NCI-H187 (cell line): ENCODE data around the gene FAM120A.

Source experiments
- DNase-seq, 2 experiments: peaks; one replicate each; lab custom pipeline; 2025; lab: John Stamatoyannopoulos, UW

Gene FAM120A

DNA sequence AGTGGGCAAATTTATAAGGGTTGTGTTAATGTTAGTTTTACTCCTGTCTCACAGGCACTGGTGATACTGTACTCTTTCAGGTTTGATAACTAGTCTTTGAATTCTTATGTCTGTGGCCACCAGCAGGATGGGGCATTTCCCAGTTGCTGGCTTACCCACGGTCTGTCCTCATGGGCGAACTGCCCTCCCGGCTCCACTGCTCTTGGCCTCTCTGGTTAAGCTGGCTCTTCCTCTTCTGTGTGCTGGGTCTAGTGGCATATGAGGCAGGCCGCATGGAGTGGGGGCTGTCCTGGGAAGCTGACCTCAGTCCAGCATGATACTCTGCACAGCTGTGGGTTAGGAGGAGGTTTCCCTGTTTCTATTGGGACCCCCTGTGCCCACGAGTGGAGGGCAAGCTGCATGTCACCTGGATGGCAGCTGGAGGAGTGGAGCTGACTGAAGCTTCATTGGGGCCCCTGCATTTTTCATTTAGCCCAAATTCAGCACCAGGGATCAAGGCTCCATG is 144.4 kb downstream of the FAM120A start:
- DNase-seq = no peak

DNA sequence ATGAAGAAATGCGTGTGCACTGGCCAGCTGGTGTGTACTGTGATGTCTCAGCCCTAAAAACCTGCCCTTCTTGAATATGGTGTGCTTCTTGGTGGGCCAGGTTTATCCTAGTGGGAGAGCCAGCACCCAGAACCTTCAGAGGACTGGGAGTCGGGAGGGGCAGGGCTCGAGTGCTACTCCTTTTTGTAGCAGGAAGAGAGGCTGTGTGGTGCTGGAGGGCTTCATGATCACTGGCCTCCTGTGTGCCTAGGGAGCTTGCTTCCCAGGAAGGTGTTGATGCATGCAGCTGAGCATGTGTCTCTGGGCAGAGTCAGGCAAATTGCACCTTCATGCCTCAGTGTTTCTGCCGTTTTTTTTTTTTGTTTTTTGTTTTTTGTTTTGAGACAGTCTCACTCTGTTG is 144.9 kb downstream of the FAM120A start:
- no peak for DNase-seq

DNA sequence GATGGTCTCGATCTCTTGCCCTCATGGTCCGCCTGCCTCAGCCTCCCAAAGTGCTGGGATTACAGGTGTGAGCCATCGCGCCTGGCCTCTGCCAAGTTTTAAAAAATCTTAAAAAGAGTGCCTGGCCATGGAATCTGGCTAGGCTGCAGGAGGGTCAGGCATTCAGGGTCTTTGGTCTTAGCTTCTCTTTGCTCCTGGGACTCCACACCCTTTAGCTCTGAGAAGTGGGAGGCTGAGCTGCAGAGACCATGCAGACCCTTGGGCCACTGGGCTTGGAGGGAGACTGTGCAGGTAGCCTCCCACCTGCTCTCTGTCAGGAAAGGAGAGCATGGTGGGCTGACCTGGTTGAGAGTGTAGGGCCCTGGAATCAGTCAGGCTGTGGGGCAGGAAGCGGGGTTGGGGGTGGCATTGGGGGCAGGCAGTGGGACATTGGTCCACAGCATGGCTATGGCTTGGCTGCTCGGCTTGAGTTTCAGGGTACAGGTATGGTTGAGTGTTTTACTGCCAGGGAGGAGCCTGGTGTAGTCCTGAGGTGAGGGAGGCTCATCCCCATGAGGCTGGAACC is 145.7 kb downstream of the FAM120A start:
- DNase-seq = no peak

DNA sequence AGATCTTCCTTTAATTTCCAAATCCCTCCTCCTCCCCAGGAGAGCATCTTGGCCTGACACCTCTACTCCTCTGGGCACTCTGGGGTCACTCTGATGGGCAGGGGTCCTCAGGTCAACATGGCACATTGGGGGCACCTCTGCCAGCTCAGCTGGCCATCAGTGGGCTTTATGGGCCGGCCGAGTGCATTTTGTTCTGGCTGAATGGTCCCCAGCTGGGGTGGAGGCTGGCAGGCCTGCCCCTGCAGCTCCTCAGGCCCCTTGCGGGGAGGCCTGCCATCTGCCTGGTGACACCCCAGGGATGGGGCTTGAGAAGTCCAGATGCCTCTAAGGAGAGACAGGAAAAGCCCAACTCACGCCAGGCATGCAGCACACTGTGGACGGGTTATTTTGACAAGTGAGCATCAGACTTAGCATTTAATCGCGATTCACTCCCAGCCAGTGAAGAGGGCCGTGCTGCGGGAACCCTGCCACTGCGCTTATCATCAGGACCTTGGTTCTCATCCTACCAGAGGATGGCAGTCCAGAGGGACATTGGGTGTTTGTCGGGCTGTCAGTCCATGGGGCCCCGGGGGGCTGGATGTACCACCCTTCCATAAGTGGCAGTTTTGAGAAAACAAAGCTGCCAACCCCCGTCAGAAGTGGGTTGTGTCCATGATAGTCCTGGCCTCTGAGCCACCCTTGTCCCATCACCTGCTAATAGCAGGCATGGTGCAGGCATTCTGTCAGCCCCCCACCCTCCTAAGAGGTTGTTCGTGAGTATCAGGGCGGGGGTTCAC is 146.6 kb downstream of the FAM120A start:
- no peak for DNase-seq

DNA sequence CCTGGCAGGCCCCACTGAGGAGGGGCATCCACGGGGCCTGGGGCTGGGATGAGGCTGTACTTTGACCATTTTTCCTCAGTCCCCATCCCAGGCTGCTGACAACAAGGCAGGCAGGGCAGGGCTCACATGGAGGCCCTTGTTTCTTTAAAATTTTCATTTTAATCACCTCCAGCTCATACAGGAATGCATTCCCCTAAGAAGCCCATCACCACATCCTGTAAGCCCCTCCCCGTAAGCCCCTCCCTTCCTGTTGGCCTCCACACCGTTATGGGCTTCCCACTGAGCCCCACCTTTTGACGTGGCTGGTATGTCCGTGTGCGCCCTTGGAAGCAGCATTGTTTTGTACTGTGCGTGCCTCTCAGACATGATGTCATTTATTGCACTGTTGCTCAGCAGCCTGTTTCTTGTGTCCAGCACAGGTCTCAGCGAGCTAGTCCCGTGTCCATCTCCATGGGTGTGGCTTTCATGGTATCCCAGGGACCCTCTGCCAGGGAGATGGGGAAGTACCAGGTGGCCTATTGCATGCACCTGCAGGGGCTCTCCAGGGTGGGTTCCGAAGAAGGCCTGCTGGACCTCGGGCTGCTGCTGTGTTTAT is 147.3 kb downstream of the FAM120A start:
- DNase-seq = no peak

DNA sequence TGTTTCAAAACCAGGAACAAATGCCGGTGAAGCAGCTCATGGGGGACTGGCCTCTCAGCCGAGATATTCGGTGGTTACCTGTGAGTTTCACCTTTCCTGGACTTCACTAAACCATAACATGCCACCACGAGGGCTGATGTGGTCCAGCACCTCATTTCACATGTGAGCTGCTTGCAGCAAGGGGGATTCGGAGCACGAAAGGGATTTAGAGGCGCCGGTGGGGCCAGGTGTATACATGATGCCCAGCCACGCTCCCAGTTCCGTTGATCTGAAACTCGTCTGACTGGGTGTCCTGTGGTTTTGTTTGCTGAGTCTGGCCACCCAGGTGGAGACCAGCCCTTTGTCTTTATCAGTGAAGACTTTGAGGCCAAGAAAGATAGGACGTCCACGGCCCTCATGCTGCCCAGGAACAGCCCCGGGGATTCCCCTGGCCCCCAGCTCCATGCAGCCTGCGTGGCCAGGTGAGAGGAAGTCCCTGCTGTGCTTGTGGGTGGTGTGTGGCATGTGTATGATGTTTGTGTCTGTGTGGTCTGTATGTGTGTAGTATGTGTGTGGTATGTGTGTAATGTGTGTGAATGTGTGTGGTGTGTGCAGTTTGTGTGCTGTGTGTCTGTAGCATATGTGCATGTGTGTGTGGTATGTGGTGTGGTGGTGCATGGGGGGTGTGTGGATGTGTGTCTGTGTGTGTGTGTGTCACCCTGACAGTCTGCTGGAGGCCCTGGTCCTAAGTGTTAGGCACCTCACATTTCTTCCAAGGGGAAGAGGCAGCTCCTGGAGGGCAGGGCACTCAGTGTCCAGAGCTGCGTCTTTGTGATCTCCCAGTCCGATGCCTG is 148.3 kb downstream of the FAM120A start:
- DNase-seq = no peak

DNA sequence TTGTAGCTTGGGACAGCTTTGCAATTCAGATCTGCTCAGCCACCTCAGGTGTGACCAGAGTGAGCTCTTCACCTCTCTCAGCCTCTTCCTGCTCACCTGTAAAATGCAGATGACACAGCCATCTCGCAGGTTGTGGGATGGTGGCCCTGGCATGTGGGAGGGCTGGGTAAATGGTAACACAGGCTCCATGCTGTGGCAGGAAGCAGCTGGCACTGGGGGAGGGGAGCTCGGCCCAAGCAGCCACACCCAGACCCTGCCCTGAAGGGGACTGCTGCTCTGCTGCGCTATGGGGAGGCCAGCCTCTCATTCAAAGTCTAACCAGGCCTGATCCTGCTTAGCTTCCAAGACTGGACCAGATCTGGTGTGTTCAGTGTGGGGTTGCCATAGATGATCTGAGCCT is 149.0 kb downstream of the FAM120A start:
- DNase-seq = no peak

DNA sequence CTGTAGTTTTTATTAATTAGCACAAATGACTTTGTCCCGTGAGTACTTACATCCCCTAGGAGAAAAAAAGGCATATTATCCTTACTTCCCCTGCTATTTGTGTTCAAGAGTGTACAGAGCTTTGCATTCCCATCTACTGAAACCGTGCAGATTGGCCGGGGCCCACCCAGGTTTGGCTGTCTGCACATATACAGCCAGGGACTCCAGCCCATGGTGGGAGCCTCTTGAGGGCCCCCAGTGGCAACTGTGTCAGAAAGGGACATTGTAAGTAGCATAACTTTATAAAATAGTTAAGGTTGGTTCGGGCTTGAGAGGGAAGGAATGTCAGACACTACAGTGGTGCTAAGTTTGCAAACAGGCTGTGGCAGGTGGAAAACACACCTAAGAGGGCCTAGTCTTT is 149.6 kb downstream of the FAM120A start:
- DNase-seq = no peak

DNA sequence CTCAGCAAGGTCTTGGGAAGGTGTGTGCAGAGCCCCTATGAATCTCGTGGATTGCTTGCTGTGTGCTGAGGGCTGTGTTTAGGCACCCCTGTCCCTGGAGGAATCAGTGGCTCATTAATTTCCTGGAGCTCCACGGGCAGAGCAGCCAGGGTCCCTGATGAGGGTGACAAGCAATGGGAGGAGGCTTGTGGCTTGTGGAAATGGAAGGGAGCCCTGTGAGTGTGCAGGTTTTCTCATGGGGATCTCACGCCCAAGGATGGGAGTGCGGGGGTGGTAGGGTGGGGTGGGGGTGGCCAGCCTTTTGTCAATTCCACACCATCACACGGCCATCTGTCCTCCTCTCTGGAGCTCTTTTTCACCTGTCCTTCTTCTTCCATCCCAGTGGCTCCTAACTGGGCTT is 150.2 kb downstream of the FAM120A start:
- no peak for DNase-seq

DNA sequence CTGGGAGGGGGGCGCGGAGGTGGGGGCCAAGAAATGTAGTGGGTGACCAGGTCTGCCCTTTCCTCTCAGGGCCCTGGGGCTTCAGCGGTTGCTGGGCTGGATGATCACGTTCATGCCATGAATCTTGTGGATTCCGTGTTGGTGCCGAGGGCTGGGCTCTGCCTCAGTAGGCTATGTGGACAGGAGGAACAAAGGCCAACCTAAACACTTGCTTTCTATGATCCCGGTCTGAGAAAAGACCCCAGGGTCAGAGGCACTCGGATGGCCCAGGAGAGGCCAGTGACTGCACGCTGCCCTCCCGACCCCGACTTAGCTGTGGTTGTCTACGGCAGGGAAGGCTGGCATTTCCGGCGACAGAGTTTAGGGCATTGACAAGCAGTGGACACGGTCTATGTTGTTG is 151.5 kb downstream of the FAM120A start:
- DNase-seq = no peak

DNA sequence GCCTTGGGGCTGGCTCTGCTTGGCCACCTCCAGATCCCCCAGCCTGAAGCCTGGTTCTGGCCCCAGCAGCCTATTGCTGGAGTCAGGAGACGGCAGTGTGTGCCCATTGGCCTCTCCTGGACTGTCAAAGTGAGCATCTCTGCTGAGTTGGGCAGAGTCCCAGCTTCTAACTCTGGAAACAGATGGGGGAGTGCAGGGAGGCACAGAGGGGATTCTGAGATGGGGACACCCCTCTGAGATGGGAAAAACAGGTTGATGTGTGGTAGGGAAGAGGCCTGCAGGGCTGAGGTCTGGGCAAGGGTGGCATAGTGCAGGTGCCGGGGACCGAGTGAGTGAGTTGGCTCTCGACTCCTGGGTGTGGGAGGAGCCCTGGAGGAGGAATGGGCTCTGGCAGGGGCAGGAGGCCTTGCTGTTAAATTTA is 152.4 kb downstream of the FAM120A start:
- no peak for DNase-seq

DNA sequence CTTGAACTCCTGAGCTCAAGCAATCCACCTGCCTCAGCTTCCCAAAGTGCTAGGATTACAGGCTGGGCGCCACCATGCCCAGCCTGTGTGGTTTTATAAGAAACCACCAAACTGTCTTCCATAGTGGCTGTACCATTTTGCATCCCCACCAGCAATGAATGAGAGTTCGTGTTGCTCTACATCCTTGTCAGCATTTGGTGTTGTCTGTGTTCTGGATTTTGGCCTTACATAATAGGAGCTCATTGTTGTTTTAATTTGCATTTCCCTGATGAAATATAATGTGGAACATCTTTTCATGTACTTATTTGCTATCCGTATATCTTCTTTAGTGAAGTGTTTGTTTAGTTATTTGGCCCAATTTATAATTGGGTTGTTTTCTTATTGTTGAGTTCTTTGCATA is 154.7 kb downstream of the FAM120A start:
- DNase-seq = no peak

DNA sequence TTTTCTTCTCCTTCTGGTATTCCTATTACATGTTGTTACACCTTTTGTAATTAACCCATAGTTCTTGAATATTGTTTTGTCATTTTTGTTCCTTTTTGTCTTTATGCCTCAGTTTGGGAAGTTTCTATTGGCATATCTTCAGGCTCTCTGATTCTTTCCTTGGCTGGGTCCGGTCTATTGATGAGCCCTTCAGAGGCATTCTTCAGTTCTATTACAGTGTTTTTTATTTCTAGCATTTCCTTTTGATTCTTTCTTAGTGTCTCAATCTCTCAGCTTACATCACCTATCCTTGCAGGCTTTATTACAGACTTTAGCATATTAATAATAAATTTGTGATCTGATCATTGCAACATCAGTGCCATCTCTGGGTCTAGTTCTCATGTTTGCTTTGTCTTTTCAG is 158.7 kb downstream of the FAM120A start:
- DNase-seq = no peak

DNA sequence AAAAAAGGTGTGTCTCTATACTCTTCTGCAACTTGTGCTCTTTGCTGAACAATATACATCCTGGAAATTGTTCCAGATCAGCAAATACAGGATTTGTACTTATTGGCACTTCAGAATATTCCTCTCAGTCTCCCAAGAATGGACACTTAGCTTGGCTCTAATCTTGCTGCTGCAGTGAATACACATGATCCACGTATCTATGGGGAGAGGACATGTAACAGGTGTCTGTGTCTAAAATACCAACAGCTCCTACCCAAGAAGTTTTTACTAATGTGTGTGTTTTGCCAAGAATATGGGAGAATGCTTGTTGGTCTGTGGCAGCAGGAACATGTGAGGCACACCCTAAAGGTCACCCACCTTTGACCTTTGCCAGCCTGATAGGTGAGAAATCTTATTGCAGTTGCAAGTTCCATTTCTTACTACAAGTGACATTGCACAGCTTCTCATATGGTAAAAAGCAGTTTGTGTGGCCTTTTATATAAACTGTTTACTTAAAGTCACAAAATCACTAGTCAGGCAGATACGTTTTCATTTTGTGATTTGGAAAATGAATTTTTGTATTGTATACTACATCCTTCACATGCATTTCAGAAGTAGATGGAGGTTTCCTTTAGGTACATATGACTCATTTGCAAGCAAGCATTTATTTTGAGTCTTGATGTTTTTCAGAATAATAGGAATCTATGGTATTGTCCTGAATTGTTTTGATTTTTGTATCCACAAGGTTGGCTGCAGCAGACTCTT is 160.7 kb downstream of the FAM120A start:
- DNase-seq = no peak

DNA sequence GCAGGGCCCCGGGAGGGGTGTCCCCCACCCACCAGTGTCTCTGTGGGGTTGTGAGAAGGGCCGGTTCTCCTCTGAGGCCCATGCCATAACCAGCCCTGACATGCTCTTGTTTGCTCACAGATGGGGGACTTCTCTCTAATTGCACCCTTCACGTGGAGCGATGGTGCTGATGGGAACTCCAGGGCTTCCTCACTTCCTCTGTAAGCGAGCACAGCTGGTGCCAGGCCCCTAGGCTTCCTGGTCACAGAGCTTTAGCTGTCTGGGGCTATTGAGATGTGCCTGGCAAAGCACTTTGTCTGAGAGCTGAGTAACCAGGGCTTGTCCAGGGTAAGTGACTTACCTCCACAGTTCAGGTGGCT is 161.3 kb downstream of the FAM120A start:
- DNase-seq = no peak

DNA sequence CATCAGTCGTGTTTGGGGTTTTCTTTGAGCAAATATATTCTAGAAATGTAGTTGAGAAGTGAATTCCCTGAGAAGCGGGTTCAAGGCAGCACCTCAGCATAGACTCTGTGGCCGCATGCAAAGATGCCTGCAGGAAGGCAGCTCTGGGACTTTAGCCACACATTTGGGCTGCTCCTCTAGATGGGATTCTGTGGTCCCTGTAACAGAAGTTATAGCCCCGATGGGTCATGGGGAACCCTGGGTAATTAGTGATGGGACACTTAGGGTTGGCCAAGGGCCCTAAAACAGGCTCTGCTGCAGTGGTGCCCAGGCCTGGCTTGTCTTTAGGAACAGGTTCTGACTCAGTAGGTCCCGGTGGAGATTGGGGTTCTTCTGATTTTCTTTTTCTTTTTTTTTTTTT is 161.7 kb downstream of the FAM120A start:
- no peak for DNase-seq

DNA sequence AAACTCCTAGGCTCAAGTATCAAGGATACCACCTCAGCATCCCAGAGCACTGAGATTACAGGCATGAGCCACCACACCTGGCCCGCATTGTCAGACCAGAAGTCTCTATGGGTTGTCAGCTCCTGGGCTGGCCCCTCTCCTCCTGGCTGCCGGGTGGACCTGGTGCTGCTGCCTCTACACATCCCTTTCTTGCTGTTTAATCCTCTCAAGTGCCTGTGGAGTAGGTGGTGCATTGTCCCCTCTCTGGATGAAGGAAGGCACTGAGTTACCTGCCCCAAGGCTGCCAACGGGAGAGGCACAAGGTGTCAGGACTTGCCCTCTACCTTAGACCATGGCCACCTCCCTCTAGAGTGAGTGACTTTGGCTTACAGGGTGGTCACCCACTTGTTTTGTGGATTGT is 162.3 kb downstream of the FAM120A start:
- DNase-seq = no peak

DNA sequence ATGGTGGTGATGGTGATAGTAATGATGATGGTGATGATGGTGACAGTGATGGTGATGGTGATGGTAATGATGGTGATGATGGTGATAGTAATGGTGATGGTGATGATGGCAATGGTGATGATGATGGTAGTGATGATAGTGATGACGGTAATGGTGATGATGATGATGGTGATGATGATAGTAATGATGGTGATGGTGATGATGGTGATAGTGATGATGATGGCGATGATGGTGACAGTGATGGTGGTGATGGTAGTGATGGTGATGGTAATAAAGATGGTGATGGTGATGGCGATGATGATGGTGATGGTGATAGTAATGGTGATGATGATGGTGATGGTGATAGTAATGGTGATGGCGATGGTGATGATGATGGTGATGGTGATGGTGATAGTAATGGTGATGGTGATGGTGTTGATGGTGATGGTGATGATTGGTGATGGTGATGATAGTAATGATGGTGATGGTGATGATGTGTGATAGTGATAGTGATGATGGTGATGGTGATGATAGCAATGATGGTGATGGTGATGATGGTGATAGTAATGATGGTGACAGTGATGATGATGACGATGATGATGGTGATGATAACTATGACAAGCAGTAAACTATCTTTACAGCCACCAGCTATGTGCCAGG is 163.5 kb downstream of the FAM120A start:
- DNase-seq = no peak
